ENCODE results near the gene SDR42E1.

Gene SDR42E1

GRCh38 chr16:82045465-82045864 is 34.2 kb upstream of the SDR42E1 start:
- no peak overlapping the region for H3K27ac ChIP-seq
- TF ChIP-seq CTCF (conservative IDR thresholded peaks at IDR 0.05), result no peak
- TF ChIP-seq ZFX (IDR thresholded peaks at IDR 0.05), result no peak

- TF ChIP-seq CTCF (conservative IDR thresholded peaks at IDR 0.05) (no peak), ZFX (IDR thresholded peaks at IDR 0.05) (no peak)
- H3K27ac ChIP-seq, result no peak overlapping the region
These were observed 33.3 kb upstream of the SDR42E1 start for GRCh38 chr16:82044585-82044911.

GRCh38 chr16:82043680-82044584 is 32.7 kb upstream of the SDR42E1 start:
- H3K27ac ChIP-seq, result no peak overlapping the region
- TF ChIP-seq ZFX (IDR thresholded peaks at IDR 0.05) (no peak), CTCF (conservative IDR thresholded peaks at IDR 0.05) (no peak)

- TF ChIP-seq ZFX (IDR thresholded peaks at IDR 0.05), result no peak
- TF ChIP-seq CTCF (conservative IDR thresholded peaks at IDR 0.05), result no peak
- H3K27ac ChIP-seq, result no peak overlapping the region
These were observed 31.6 kb upstream of the SDR42E1 start for GRCh38 chr16:82042846-82043245.

GRCh38 chr16:82042144-82042543 is 30.9 kb upstream of the SDR42E1 start:
- no peak for TF ChIP-seq CTCF (conservative IDR thresholded peaks at IDR 0.05)
- TF ChIP-seq ZFX (IDR thresholded peaks at IDR 0.05), result no peak
- no peak overlapping the region for H3K27ac ChIP-seq

GRCh38 chr16:82041542-82041941 is 30.3 kb upstream of the SDR42E1 start:
- H3K27ac ChIP-seq, result no peak overlapping the region
- TF ChIP-seq ZFX (IDR thresholded peaks at IDR 0.05), result no peak
- TF ChIP-seq CTCF (conservative IDR thresholded peaks at IDR 0.05), result no peak

GRCh38 chr16:82040296-82040695 is 29.0 kb upstream of the SDR42E1 start:
- no peak overlapping the region for H3K27ac ChIP-seq
- TF ChIP-seq ZFX (IDR thresholded peaks at IDR 0.05) (no peak), CTCF (conservative IDR thresholded peaks at IDR 0.05) (no peak)
